ENCODE results near the gene PHACTR1.

- TF ChIP-seq, protein P1, sequence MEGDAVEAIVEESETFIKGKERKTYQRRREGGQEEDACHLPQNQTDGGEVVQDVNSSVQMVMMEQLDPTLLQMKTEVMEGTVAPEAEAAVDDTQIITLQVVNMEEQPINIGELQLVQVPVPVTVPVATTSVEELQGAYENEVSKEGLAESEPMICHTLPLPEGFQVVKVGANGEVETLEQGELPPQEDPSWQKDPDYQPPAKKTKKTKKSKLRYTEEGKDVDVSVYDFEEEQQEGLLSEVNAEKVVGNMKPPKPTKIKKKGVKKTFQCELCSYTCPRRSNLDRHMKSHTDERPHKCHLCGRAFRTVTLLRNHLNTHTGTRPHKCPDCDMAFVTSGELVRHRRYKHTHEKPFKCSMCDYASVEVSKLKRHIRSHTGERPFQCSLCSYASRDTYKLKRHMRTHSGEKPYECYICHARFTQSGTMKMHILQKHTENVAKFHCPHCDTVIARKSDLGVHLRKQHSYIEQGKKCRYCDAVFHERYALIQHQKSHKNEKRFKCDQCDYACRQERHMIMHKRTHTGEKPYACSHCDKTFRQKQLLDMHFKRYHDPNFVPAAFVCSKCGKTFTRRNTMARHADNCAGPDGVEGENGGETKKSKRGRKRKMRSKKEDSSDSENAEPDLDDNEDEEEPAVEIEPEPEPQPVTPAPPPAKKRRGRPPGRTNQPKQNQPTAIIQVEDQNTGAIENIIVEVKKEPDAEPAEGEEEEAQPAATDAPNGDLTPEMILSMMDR (IDR thresholded peaks at IDR 0.05) = no peak
- no peak for TF ChIP-seq POLR2A (IDR thresholded peaks at IDR 0.05)
Measured at GRCh38 chr6:12990162-12990561, 273.6 kb downstream of the PHACTR1 start.
